Measurements from ENCODE around the gene TRPC4.

DNA sequence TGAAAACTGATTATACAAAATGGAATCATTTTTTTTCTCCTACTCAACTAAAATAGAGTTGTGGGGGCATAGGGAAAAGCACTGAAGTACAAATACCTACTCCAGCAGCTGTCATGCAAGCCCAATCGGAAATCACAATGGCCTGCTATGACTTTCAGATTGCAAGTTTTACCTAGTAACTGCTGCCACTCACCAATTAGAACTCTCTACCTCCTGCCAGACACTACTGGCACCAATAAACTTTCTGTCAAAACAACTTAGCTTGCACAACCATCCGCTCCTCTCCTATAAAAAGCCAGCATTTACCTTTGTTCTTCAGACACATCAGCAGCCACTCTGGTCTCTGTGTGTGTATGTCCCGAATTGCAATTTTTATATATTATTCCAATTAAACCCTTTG is 9.3 kb upstream of the TRPC4 start:
- TF ChIP-seq POLR2A (IDR thresholded peaks at IDR 0.05; ENCODE audit: extremely low read depth, insufficient read length) = no peak
- TF ChIP-seq, protein P1, sequence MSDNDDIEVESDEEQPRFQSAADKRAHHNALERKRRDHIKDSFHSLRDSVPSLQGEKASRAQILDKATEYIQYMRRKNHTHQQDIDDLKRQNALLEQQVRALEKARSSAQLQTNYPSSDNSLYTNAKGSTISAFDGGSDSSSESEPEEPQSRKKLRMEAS (IDR thresholded peaks at IDR 0.05; ENCODE audit: low read depth, low read length) = no peak
- TF ChIP-seq, protein P2, sequence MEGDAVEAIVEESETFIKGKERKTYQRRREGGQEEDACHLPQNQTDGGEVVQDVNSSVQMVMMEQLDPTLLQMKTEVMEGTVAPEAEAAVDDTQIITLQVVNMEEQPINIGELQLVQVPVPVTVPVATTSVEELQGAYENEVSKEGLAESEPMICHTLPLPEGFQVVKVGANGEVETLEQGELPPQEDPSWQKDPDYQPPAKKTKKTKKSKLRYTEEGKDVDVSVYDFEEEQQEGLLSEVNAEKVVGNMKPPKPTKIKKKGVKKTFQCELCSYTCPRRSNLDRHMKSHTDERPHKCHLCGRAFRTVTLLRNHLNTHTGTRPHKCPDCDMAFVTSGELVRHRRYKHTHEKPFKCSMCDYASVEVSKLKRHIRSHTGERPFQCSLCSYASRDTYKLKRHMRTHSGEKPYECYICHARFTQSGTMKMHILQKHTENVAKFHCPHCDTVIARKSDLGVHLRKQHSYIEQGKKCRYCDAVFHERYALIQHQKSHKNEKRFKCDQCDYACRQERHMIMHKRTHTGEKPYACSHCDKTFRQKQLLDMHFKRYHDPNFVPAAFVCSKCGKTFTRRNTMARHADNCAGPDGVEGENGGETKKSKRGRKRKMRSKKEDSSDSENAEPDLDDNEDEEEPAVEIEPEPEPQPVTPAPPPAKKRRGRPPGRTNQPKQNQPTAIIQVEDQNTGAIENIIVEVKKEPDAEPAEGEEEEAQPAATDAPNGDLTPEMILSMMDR (IDR thresholded peaks at IDR 0.05; ENCODE audit: low read depth, low read length) = no peak
